ENCODE measurements around the gene PTPRR.

Gene PTPRR

GRCh38 chr12:70758494-70758845, 162.1 kb downstream of the PTPRR start:
- no peaks in the 10 kb centered on the region for H3K4me1 ChIP-seq
- TF ChIP-seq Cebpa-rat (IDR thresholded peaks at IDR 0.05), result no peak

GRCh38 chr12:70757830-70758493, 162.6 kb downstream of the PTPRR start:
- H3K27me3 ChIP-seq, result no peaks in the 10 kb centered on the region
- no peak overlapping the region for H3K4me3 ChIP-seq
- no peak for TF ChIP-seq Cebpa-rat (IDR thresholded peaks at IDR 0.05)
- no peak overlapping the region for H3K9ac ChIP-seq
- H4K20me1 ChIP-seq, result no peaks in the 10 kb centered on the region
- H3K9me3 ChIP-seq, result no peaks in the 10 kb centered on the region
- H3K4me1 ChIP-seq, result no peaks in the 10 kb centered on the region
- no peaks in the 10 kb centered on the region for H3K36me3 ChIP-seq
- no peak overlapping the region for H3K4me2 ChIP-seq
- no peak overlapping the region for H3K27ac ChIP-seq

More at GRCh38 chr12:70758494-70758845, 162.1 kb downstream of the PTPRR start:
- Histone ChIP-seq H3K27me3 (no peaks in the 10 kb centered on the region), H3K36me3 (no peaks in the 10 kb centered on the region), H3K9me3 (no peaks in the 10 kb centered on the region), H3K9ac (no peak overlapping the region), H3K27ac (no peak overlapping the region), H3K4me3 (no peak overlapping the region), H4K20me1 (no peaks in the 10 kb centered on the region), H3K4me2 (no peak overlapping the region)

- Histone ChIP-seq H3K4me3 (no peak overlapping the region), H3K4me2 (no peak overlapping the region), H3K27ac (no peak overlapping the region), H3K9me3 (no peaks in the 10 kb centered on the region), H3K9ac (no peak overlapping the region), H3K4me1 (no peaks in the 10 kb centered on the region), H3K27me3 (no peaks in the 10 kb centered on the region), H4K20me1 (no peaks in the 10 kb centered on the region), H3K36me3 (no peaks in the 10 kb centered on the region)
- no peak for TF ChIP-seq Cebpa-rat (IDR thresholded peaks at IDR 0.05)
Observed at GRCh38 chr12:70756791-70757190, 163.7 kb downstream of the PTPRR start.

- Histone ChIP-seq H3K4me3 (no peak overlapping the region), H3K4me2 (no peak overlapping the region), H4K20me1 (no peaks in the 10 kb centered on the region), H3K9ac (no peak overlapping the region), H3K9me3 (no peaks in the 10 kb centered on the region), H3K27me3 (no peaks in the 10 kb centered on the region), H3K4me1 (no peaks in the 10 kb centered on the region), H3K27ac (no peak overlapping the region), H3K36me3 (no peaks in the 10 kb centered on the region)
- no peak for TF ChIP-seq Cebpa-rat (IDR thresholded peaks at IDR 0.05)
Observed at GRCh38 chr12:70756118-70756517, 164.4 kb downstream of the PTPRR start.

- Histone ChIP-seq H3K27me3 (no peaks in the 10 kb centered on the region), H3K9me3 (no peaks in the 10 kb centered on the region), H3K27ac (no peak overlapping the region), H4K20me1 (no peaks in the 10 kb centered on the region), H3K4me3 (no peak overlapping the region), H3K36me3 (no peaks in the 10 kb centered on the region), H3K4me1 (no peaks in the 10 kb centered on the region), H3K9ac (no peak overlapping the region), H3K4me2 (no peak overlapping the region)
- no peak for TF ChIP-seq Cebpa-rat (IDR thresholded peaks at IDR 0.05)
Observed at GRCh38 chr12:70754330-70754741, 166.2 kb downstream of the PTPRR start.

- Histone ChIP-seq H3K4me3 (no peak overlapping the region), H3K4me1 (no peaks in the 10 kb centered on the region), H3K36me3 (no peaks in the 10 kb centered on the region), H3K4me2 (no peak overlapping the region), H4K20me1 (no peaks in the 10 kb centered on the region), H3K27me3 (no peaks in the 10 kb centered on the region), H3K27ac (no peak overlapping the region), H3K9me3 (no peaks in the 10 kb centered on the region), H3K9ac (no peak overlapping the region)
- TF ChIP-seq Cebpa-rat (IDR thresholded peaks at IDR 0.05), result no peak
Observed at GRCh38 chr12:70752327-70752726, 168.2 kb downstream of the PTPRR start.

GRCh38 chr12:70749931-70750330, 170.6 kb downstream of the PTPRR start:
- no peak overlapping the region for H3K9ac ChIP-seq
- H3K9me3 ChIP-seq, result no peaks in the 10 kb centered on the region
- no peaks in the 10 kb centered on the region for H3K4me1 ChIP-seq
- no peak overlapping the region for H3K4me3 ChIP-seq
- no peaks in the 10 kb centered on the region for H3K27me3 ChIP-seq
- no peak for TF ChIP-seq Cebpa-rat (IDR thresholded peaks at IDR 0.05)
- no peaks in the 10 kb centered on the region for H3K36me3 ChIP-seq
- no peak overlapping the region for H3K4me2 ChIP-seq
- no peak overlapping the region for H3K27ac ChIP-seq
- no peaks in the 10 kb centered on the region for H4K20me1 ChIP-seq

GRCh38 chr12:70748809-70749208, 171.7 kb downstream of the PTPRR start:
- no peak for TF ChIP-seq Cebpa-rat (IDR thresholded peaks at IDR 0.05)
- Histone ChIP-seq H4K20me1 (no peaks in the 10 kb centered on the region), H3K36me3 (no peaks in the 10 kb centered on the region), H3K9me3 (no peaks in the 10 kb centered on the region), H3K27ac (no peak overlapping the region), H3K4me3 (no peak overlapping the region), H3K4me2 (no peak overlapping the region), H3K9ac (no peak overlapping the region), H3K27me3 (no peaks in the 10 kb centered on the region), H3K4me1 (no peaks in the 10 kb centered on the region)

GRCh38 chr12:70747445-70748260, 172.9 kb downstream of the PTPRR start:
- Histone ChIP-seq H3K27ac (no peak overlapping the region), H4K20me1 (no peaks in the 10 kb centered on the region), H3K4me1 (no peaks in the 10 kb centered on the region), H3K9me3 (no peaks in the 10 kb centered on the region), H3K4me2 (no peak overlapping the region), H3K4me3 (no peak overlapping the region), H3K9ac (no peak overlapping the region), H3K27me3 (no peaks in the 10 kb centered on the region), H3K36me3 (no peaks in the 10 kb centered on the region)
- no peak for TF ChIP-seq Cebpa-rat (IDR thresholded peaks at IDR 0.05)

- Histone ChIP-seq H3K27me3 (no peaks in the 10 kb centered on the region), H3K9me3 (no peaks in the 10 kb centered on the region), H4K20me1 (no peaks in the 10 kb centered on the region), H3K9ac (no peak overlapping the region), H3K4me1 (no peaks in the 10 kb centered on the region), H3K36me3 (no peaks in the 10 kb centered on the region), H3K4me3 (no peak overlapping the region), H3K4me2 (no peak overlapping the region), H3K27ac (no peak overlapping the region)
- no peak for TF ChIP-seq Cebpa-rat (IDR thresholded peaks at IDR 0.05)
Observed at GRCh38 chr12:70745048-70745447, 175.5 kb downstream of the PTPRR start.
